HG03025 (cell line): ENCODE data around the gene ABCC4.
A peak's percentile ranks its signal among the peaks of the same experiment; 100 is the strongest.

Source experiments
- ATAC-seq: cut with Tn5 transposase; IDR thresholded peaks from one replicate; pipeline ENCODE4 v1.9.1; 2021; ENCODE audit warnings: mild to moderate bottlenecking, moderate library complexity; ENCODE audit not compliant: unreplicated experiment, low FRiP score

Gene ABCC4

GRCh38 chr13:95260031-95260525, 41.2 kb downstream of the ABCC4 start:
- ATAC-seq = peak; percentile 50

GRCh38 chr13:95258619-95259194, 42.5 kb downstream of the ABCC4 start:
- no peak for ATAC-seq

- ATAC-seq = no peak
Measured at GRCh38 chr13:95258098-95258497, 43.2 kb downstream of the ABCC4 start.

- no peak for ATAC-seq
Measured at GRCh38 chr13:95256091-95256490, 45.2 kb downstream of the ABCC4 start.

GRCh38 chr13:95255072-95255732, 46.0 kb downstream of the ABCC4 start:
- ATAC-seq = no peak

GRCh38 chr13:95254339-95254738, 46.9 kb downstream of the ABCC4 start:
- ATAC-seq = no peak

GRCh38 chr13:95253033-95253432, 48.2 kb downstream of the ABCC4 start:
- no peak for ATAC-seq

- ATAC-seq = no peak
Measured at GRCh38 chr13:95251641-95252040, 49.6 kb downstream of the ABCC4 start.

- no peak for ATAC-seq
Measured at GRCh38 chr13:95250961-95251360, 50.3 kb downstream of the ABCC4 start.

GRCh38 chr13:95248953-95249352, 52.3 kb downstream of the ABCC4 start:
- ATAC-seq = no peak

GRCh38 chr13:95247852-95248251, 53.4 kb downstream of the ABCC4 start:
- no peak for ATAC-seq

GRCh38 chr13:95247171-95247570, 54.1 kb downstream of the ABCC4 start:
- no peak for ATAC-seq

GRCh38 chr13:95246292-95247082, 54.8 kb downstream of the ABCC4 start:
- ATAC-seq = no peak

- peak; percentile 59 for ATAC-seq
Measured at GRCh38 chr13:95245071-95245470, 56.2 kb downstream of the ABCC4 start.

- no peak for ATAC-seq
Measured at GRCh38 chr13:95243207-95243606, 58.0 kb downstream of the ABCC4 start.

- no peak for ATAC-seq
Measured at GRCh38 chr13:95241321-95241720, 59.9 kb downstream of the ABCC4 start.

- peak; percentile 63 for ATAC-seq
Measured at GRCh38 chr13:95239283-95239682, 62.0 kb downstream of the ABCC4 start.

GRCh38 chr13:95237310-95237870, 63.9 kb downstream of the ABCC4 start:
- ATAC-seq = no peak

- no peak for ATAC-seq
Measured at GRCh38 chr13:95236774-95237173, 64.5 kb downstream of the ABCC4 start.

GRCh38 chr13:95235974-95236373, 65.3 kb downstream of the ABCC4 start:
- no peak for ATAC-seq

GRCh38 chr13:95235199-95235756, 66.0 kb downstream of the ABCC4 start:
- no peak for ATAC-seq
